GM12878 (cell line): ENCODE data around the gene BRAF. TPM values are rescaled to one million over a fixed set of nuclear protein-coding genes. Genes with fewer than 3 reads are reported as not detected.

Experiments
- ATF3 ChIP-seq: IDR thresholded peaks from 2 replicates; pipeline ENCODE4 v1.6.1; 2011; ENCODE audit warnings: low read depth, mild to moderate bottlenecking, low read length, moderate library complexity, borderline replicate concordance; ENCODE audit errors: extremely low read depth
- ATF7 ChIP-seq: fragments of 450-650 bp; IDR thresholded peaks from 2 replicates; pipeline ENCODE4 v1.6.1; 2016; ENCODE audit warnings: low read depth, mild to moderate bottlenecking
- CREB1 ChIP-seq: IDR thresholded peaks from 2 replicates; pipeline ENCODE4 v1.6.1; 2012; ENCODE audit warnings: low read depth, mild to moderate bottlenecking, inconsistent platforms
- ESRRA ChIP-seq: IDR thresholded peaks from 2 replicates; pipeline ENCODE4 v1.6.1; 2012; ENCODE audit warnings: mild to moderate bottlenecking, low read length, improper control_type of control experiment
- HCFC1 ChIP-seq: fragments of 150-350 bp; IDR thresholded peaks from 2 replicates; pipeline ENCODE4 v1.6.1; 2014; ENCODE audit warnings: low read length
- HDAC2 ChIP-seq: fragments of 200-600 bp; sonication (generic); IDR thresholded peaks from 2 replicates; pipeline ENCODE4 v1.6.1; 2017
- MYB ChIP-seq: fragments of 150-350 bp; IDR thresholded peaks from 2 replicates; pipeline ENCODE4 v1.6.1; 2014; ENCODE audit warnings: mild to moderate bottlenecking, low read depth, low read length, borderline replicate concordance
- NKRF ChIP-seq: fragments of 450-650 bp; conservative IDR thresholded peaks from 2 replicates; pipeline ENCODE4 v1.6.1; 2017; ENCODE audit warnings: mild to moderate bottlenecking, moderate library complexity
- STAT1 ChIP-seq: fragments of 450-650 bp; conservative IDR thresholded peaks from 2 replicates; pipeline ENCODE4 v1.6.1; 2014; ENCODE audit warnings: antibody characterized with exemption, mild to moderate bottlenecking
- STAT3 ChIP-seq: IDR thresholded peaks from 2 replicates; pipeline ENCODE4 v1.6.1; 2011; ENCODE audit warnings: low read depth, low read length, improper control_type of control experiment
- SUZ12 ChIP-seq: fragments of 200-600 bp; sonication (generic); IDR thresholded peaks from one replicate; pipeline ENCODE4 v1.6.1; 2018; ENCODE audit warnings: antibody characterized with exemption, mild to moderate bottlenecking; ENCODE audit not compliant: unreplicated experiment
- TAF1 ChIP-seq: IDR thresholded peaks from 2 replicates; pipeline ENCODE4 v1.6.1; 2011; ENCODE audit warnings: mild to moderate bottlenecking, low read depth, low read length, borderline replicate concordance
- TCF3 ChIP-seq: IDR thresholded peaks from 2 replicates; pipeline ENCODE4 v1.6.1; 2012; ENCODE audit warnings: low read depth, mild to moderate bottlenecking, low read length, borderline replicate concordance; ENCODE audit not compliant: insufficient read depth
- ZNF384 ChIP-seq: IDR thresholded peaks from 2 replicates; pipeline ENCODE4 v1.6.1; 2012; ENCODE audit warnings: low read depth, mild to moderate bottlenecking, low read length, improper control_type of control experiment, borderline replicate concordance
- ZNF687 ChIP-seq: fragments of 450-650 bp; IDR thresholded peaks from 2 replicates; pipeline ENCODE4 v1.6.1; 2017; ENCODE audit warnings: mild to moderate bottlenecking, moderate library complexity
- ZSCAN29 ChIP-seq: fragments of 450-650 bp; IDR thresholded peaks from 2 replicates; pipeline ENCODE4 v1.6.1; 2017; ENCODE audit warnings: mild to moderate bottlenecking, moderate library complexity
- polyA plus RNA-seq, 11 experiments: library from polyadenylated mRNA; depleted of rRNA in 4 of 11; unstranded in 6 of 11; stranded (reverse) in 5 of 11; fragments of >200 nt; fragmentation: Nextera tagmentation in 4 of 11; fragmentation: Illumina TruSeq in 1 of 11; extraction: Ambion mirVana in 4 of 11; extraction: Trizol in 1 of 11; gene quantifications; 1 replicate in 1 of 11; 2 replicates in 10 of 11; pipeline versions ENCODE4 v1.2.1 to v1.2.3, GENCODE V29; 2011 to 2016; ENCODE audit warnings: inconsistent platforms in 2 of 11, missing spikeins in 2 of 11, low read depth in 1 of 11
- total RNA-seq, 4 experiments: library from RNA; depleted of rRNA in 3 of 4; stranded (reverse); fragments of >200 nt in 3 of 4; fragmentation: Illumina TruSeq in 1 of 4; extraction: Trizol in 1 of 4; gene quantifications; 2 replicates each; pipeline versions ENCODE4 v1.2.1 to v1.2.3, GENCODE V29; 2013 to 2021
- TF ChIP-seq, protein P1 (sequence below): fragments of 450-650 bp; IDR thresholded peaks from 2 replicates; pipeline ENCODE4 v1.6.1; 2017; ENCODE audit warnings: antibody characterized with exemption, mild to moderate bottlenecking, moderate library complexity
- TF ChIP-seq, protein P2 (sequence below): fragments of 450-650 bp; IDR thresholded peaks from 2 replicates; pipeline ENCODE4 v1.6.1; 2018; ENCODE audit warnings: mild to moderate bottlenecking, low read depth, moderate library complexity; ENCODE audit not compliant: partially characterized antibody

The BRAF gene
- total and polyA plus RNA-seq, 10 of the 15 experiments (the other 5 are each of a cell fraction or from before 2014, with no cell fraction given) = 2.6 to 31.0 (median 10.6) TPM

DNA sequence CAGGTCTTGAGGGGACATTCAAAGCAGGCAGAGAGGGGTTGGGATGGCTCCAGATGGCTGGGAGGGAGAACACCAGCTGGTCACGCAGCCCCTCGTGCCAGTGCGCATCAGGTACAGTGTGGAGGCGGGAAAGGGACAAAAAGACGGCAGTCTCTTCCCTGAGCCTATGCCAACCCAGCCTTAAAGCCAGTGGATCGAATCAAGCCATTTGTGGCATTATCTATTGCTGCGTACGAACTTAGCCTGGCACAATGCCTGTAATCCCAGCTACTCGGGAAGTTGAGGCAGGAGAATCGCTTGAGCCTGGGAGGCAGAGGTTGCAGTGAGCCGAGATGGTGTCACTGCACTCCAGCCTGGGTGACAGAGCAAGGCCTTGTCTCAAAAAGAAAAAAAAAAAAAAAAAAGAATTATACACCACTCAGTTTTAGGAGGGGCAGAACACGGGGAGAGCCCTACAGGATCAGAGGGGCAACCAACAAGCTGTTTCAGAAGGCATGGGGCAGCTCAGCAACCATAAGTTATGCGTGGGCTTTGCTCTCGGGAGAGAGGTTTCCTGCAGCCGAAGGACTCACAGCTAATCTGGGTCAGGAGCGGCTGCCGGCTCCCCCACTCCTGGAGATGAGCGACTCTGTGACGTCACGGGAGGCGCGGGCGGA, 228.6 kb downstream of the BRAF start (continued):
- TF ChIP-seq, protein P1, sequence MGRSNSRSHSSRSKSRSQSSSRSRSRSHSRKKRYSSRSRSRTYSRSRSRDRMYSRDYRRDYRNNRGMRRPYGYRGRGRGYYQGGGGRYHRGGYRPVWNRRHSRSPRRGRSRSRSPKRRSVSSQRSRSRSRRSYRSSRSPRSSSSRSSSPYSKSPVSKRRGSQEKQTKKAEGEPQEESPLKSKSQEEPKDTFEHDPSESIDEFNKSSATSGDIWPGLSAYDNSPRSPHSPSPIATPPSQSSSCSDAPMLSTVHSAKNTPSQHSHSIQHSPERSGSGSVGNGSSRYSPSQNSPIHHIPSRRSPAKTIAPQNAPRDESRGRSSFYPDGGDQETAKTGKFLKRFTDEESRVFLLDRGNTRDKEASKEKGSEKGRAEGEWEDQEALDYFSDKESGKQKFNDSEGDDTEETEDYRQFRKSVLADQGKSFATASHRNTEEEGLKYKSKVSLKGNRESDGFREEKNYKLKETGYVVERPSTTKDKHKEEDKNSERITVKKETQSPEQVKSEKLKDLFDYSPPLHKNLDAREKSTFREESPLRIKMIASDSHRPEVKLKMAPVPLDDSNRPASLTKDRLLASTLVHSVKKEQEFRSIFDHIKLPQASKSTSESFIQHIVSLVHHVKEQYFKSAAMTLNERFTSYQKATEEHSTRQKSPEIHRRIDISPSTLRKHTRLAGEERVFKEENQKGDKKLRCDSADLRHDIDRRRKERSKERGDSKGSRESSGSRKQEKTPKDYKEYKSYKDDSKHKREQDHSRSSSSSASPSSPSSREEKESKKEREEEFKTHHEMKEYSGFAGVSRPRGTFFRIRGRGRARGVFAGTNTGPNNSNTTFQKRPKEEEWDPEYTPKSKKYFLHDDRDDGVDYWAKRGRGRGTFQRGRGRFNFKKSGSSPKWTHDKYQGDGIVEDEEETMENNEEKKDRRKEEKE = peak; percentile 71; the same call in 1 of the 2 replicates
- no peak for TF ChIP-seq STAT1
- TF ChIP-seq ATF7 = peak; percentile 96
- peak; percentile 53; the same call in 1 of the 2 replicates for TF ChIP-seq ZNF384
- TF ChIP-seq ATF3 = no peak
- TF ChIP-seq NKRF = no peak
- no peak for TF ChIP-seq STAT3
- no peak for TF ChIP-seq HCFC1
- TF ChIP-seq, protein P2, sequence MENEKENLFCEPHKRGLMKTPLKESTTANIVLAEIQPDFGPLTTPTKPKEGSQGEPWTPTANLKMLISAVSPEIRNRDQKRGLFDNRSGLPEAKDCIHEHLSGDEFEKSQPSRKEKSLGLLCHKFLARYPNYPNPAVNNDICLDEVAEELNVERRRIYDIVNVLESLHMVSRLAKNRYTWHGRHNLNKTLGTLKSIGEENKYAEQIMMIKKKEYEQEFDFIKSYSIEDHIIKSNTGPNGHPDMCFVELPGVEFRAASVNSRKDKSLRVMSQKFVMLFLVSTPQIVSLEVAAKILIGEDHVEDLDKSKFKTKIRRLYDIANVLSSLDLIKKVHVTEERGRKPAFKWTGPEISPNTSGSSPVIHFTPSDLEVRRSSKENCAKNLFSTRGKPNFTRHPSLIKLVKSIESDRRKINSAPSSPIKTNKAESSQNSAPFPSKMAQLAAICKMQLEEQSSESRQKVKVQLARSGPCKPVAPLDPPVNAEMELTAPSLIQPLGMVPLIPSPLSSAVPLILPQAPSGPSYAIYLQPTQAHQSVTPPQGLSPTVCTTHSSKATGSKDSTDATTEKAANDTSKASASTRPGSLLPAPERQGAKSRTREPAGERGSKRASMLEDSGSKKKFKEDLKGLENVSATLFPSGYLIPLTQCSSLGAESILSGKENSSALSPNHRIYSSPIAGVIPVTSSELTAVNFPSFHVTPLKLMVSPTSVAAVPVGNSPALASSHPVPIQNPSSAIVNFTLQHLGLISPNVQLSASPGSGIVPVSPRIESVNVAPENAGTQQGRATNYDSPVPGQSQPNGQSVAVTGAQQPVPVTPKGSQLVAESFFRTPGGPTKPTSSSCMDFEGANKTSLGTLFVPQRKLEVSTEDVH = no peak
- TF ChIP-seq SUZ12 = no peak
- no peak for TF ChIP-seq ZSCAN29
- no peak for TF ChIP-seq MYB
- TF ChIP-seq HDAC2 = no peak
- no peak for TF ChIP-seq TAF1
- no peak for TF ChIP-seq TCF3
- no peak for TF ChIP-seq ESRRA
- peak; percentile 85; the same call in 1 of the 2 replicates for TF ChIP-seq CREB1
- TF ChIP-seq ZNF687 = no peak
